Right hindlimb (tissue), 1 donor: ENCODE measurements around the gene ZNF423.

Experiments
- DNase-seq: peaks from one replicate; pipeline ENCODE4 v3.0.0-alpha.2; 2018

Gene ZNF423

DNA sequence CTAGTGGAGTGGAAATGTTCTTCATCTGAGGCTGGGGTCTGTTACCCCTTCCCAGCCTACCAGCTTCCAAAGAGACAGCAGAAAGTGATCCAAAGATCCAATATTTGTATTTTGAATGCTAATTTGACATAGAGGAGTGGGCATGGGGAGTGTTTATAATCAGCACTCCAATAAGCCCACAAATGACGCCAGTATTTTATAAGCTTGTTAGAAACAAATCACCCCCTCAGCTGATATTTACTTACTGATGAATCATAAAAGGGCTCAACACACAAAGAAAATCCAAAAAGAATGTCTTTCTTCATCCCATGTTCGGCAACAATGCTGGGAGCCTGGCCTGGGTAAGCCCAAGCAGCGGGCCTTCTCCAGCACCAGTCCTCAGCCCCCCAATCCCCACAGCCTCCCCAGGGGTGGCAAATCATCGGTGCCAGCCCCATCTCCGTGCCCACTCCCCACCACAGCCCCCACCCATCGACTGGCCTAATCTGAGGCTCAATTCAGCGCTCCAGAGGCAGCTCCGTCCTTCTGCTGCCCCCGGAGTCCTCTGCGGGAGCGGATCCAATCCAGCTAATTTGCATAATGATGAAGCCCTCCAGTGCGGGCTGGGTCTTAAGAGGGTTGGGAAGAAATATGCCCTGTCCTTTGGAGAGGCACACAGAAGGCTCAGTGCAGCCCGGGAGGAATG, 312.8 kb downstream of the ZNF423 start:
- DNase-seq, result no peak

DNA sequence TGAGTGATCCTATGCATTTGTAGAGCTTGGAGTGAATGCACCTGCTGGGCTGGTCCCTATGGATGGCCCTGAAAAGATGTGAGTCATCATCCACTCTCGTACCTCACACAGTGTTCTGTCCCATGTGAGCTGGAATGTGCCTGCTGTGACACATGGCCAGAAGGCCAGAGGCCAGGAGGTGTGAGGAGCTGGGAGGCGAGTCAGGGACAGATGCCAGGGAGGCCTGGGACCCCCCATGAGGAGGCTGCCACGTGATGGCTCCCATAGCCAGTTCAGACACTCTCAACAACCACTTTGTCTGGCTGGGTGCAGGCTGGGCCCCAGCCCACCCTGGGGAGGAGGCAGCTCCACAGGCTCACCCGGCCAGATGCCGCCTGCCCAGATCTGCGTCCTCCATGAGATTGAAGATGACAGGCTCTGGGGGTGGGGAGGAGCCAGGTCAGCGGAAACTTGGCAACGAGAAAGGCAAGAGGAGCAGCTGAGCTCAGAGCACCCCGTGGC, 313.5 kb downstream of the ZNF423 start:
- DNase-seq, result no peak

DNA sequence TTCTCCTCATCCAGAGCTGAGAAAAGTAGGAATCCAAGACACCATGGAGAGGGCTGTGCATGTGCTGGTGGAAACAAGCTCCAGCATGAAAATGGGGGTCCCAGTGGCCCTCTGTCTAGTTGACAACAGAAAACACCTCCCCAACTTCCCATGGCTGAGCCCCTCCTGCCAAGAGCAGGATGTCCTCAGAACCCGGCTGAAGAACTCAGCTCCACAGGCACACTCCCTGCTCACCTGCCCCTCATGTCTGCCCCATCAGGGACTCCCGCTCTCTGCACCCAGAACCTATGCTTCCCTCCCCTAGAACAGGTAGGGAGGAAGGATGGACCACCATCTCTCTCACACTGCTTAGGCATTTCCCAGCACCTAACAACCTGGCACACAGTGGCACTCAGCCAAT, 315.1 kb downstream of the ZNF423 start:
- DNase-seq, result no peak

DNA sequence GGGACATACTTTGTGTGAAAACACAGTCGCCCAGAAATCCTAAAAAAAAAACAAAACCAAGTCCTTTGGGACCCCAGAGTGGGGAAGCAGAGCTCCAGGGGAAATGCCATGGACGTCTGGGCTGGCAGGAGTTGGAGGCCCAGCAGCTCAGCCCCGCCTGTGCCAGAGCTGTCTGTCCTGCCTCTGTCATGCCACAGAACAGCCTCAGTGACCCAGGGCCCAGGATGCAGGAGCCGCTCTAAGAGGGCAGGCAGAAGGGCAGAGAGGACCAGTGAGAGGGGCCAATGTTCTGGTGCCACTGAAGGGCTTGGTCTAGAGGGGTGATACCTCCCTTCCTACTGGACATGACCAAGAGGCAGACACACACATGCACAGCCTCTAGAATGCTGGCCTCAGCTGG, 316.2 kb downstream of the ZNF423 start:
- DNase-seq, result no peak

DNA sequence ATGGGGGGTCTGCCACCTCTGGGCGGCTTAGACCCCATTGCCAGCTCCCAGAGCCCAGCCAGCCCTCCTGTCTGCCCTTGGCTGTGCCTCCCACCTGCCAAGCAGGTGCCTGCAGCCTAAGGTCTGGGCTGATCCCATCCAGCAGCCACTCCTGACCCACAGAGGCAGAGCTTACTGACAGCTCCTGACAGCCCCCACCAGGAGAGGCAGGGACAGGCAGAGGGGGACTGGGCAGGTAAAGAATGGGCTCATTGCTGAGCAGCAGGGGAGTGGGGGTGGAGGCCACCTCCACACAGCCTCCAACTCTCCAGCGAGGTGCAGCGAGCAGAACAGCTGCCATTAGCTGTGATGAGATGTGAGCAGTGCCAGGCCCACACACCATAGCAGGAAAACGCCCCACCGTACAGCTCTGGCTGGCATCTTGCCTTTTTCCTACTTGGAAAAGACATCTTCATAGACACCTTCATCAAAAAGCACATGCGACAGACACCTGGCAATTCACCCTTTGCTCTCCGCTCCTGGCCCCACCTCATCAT, 317.9 kb downstream of the ZNF423 start:
- no peak for DNase-seq

DNA sequence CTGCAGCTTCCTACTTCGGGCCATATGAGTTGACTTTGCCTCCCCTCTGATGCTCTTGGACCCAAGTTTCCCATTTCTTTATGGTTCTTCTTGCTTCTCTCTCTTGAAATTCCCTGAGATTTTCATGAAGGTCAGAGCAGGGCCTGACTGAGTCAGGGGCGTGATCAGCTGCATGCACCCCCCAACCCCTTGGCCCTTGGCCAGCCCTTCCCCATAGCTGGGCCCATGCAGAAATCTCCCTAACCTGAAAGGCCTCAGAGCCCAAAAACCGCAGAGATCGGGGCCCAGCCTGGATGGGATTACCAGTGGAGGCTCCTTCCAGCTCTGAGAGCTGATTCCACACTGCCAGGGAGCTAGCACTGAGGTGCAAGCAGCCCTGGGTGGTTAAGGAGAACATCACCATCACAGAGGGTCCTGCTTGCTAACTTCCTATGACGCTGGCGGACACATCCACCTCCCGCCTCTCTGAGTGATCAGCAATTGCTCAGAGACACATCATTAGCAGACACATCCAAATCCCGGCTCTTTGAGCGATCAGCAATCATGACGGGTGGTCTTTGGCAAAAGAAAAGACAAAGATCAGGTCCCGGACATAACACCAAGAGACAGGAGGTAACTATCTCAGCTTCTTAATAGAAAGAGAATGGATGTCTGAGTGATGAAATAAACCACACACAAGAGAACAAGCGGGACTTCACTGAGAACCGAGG, 320.9 kb downstream of the ZNF423 start:
- no peak for DNase-seq

DNA sequence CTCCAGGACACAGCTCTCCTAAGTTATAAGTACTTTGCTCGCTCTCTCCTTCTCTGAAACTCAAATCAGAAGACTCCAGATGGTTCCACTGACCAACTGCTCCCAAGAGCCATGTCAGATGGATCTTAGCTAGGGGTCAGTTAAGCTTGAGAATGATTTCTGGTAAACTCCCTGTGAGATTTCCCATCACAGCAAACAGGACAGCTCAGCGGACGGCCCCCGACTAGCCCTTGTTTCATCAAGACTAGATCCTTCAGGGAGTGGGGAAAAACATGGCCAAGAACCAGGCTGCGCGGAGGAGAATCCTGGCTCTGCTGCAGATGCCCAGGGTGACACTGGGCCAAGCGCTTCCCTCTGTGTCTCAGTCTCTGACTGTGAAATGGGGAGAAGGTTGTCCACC, 322.5 kb downstream of the ZNF423 start:
- no peak for DNase-seq

DNA sequence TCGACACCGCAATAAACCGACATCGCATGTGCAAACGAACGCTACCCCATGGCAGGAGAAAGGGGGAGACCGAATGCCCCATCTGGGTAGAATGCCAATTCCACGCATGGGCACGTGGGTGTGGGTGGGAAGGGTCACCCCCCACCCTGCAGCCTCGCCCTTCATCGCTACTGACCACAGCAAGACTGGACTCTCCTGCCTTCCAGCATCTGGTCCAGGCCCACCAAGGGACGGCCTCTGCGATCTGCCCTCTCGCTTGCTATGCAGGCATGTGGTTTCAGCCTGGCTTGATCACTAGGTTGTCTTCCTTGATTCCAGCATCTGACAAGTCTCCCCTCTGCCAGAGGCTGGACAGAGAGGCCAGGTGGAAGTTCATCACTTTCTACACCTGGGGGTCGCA, 323.0 kb downstream of the ZNF423 start:
- DNase-seq, result no peak

DNA sequence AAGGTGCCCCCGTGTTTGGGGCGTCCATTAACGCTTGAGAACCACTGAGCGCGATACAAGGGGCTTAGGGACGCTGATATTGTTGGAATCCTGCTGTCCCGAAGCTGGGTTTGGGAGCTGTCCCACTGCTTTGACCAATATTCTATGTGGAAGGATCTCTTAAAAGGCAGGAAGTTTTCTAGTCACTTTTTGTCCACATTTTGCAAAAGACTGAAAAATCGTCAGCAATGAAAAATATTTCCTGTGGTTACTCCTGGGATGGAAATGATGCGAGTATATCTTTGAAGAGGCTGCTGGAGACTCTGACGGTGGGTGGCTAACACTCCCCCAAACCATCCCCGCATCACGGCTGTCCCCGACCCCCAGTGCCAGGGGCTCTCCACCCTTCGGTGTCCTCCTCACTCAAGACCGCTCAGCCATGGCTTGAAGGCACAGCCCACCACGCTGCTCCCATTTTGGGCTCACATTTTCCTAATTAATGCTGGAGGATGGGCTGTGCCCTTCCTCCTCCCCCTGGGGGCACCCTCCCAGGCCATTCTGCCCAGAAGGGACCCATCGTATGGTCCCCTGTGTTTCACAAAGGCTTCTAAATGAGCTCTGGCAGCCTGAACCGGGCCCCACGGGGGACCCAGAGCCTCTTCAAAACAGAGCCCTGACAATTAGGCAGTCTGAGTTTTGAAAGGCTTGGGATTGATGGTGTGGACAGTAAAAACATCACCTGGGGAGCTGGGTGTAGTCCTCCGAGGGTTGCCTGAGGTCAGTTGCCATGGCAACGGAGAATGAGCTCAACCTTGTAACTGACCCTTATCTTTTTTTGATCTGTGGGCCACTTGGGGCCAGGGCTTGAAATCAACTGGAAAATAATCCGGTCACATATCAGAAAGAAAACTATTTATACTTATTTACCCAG, 323.7 kb downstream of the ZNF423 start:
- no peak for DNase-seq

DNA sequence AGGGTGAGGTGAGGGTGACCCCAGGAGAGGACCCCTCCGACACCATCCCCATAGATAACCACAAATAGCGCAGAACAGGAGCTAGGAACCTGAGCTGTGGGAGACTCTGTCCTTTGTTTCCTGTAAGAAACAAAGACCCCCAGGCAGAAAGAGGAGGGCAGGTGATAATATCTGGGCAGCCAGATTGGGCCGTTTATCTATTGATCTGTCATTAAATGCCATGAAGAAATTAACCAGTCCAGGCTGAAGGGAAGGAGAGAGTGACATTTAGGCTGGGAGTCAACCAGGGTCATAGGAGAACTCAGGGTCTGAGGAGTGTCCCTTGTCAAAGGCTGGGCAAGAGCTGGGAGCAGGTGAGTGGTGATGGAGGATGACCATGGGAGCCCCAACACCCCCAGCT, 324.5 kb downstream of the ZNF423 start:
- DNase-seq, result no peak

DNA sequence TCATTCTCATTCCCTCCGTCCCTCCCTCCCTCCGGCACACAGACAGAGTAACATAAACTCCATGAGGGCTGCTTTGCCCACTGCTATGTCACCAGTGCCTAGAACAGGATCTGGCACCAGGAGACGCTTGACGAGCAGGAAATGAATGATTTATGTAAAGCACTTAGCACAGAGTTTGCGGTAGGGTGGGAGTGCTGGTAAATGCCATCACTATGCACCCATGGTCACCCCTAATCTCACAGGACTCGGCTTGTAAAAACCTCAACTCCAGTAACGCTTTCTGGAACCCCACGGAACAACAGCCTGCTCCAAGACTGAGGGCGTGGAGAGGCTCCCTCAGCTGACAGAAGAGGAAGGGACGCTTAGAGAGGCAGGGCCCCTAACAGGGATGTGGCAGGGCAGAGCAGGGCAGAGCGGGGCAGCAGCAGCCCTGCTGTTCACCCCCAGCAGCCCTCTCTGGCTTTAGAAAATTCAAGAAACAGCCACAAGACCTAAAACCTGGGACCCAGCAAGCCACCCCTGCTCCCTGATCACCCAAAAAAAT, 325.4 kb downstream of the ZNF423 start:
- no peak for DNase-seq

DNA sequence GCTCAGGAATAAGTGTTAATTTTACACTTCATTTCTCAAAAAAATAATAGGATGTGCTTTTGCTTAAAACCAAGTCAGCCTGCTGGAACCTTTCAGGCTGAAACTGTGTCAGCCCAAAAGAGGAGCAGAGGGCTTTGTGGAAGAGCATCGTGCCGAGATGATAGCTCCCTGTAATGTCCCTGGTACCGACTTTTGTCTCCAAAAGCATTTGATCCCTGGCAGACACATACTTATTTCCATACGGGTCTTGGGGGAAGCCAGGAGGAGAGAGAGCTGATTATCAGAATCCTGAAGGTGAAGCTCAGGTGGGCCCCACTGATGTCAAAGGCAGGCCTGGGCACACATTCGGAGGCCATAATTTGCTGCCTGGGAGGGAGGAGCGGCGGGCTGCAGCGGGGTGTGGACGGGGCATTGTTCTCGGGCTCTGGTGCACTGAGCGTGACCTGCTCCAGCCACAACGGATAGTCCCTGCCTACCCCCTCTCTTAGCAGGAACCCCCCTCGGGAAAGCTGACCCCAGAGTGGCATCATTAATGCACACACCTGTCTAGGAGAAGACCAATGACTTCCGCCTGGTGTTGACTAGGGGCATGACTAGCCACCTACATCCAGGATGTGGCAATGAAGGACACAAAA, 326.4 kb downstream of the ZNF423 start:
- DNase-seq, result no peak

DNA sequence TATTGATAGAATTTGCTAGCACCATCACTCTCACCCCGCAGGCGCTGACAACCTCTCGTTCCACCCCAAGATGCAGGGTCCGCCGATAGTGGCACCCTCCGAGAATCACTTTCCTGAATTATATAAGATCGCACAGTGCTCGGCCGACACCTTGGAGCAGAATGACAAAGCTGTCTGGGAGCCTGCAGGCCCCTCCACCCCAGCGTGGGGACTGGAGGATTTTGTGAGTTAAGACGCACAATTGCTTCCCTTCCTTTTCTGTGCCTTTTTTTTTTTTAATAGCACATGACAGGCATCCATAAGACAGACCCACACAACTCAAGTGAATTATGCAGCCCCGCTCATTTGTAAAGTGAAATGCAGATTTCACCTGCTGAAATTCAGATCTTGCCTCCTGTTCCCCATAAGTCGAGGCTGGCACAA, 327.0 kb downstream of the ZNF423 start:
- no peak for DNase-seq

DNA sequence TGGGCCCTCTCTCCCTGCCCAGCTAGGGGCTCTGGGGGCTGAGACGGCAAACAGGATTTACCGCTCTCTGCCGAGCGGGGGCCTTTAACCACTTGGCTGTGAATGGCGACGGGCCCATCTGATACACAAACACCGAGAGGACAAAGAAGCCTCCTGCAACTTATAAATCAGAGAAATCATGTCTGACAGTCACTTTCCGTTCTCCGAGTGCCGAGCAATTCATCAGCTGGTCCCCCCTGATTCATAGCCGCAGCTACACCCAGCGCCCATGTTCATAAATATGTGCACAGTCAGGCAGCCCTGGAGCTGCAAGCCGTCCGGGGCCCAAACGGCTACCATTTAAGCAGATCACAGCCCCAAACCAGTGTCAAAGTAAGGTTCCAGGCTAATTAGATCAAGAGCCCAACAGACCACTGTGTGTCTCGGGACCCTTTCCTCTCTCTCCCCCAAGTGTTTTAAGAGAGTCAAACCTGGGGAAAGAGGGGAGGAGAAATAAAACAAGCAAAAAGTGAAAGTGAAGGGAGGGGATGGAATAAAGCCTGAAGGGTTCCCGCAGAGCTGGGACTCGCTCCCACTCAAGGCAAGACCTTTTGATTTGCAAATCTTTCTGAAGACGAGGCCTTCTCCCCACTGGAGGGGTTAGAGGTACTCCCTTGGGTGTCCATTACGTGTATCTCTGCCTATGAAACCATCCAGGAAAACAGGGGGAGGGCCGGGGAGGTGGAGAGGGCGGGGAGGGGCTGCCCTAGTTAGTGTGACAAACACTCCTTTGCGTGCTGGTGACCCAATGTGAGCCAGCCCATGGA, 327.6 kb downstream of the ZNF423 start:
- DNase-seq, result peak; percentile 53

DNA sequence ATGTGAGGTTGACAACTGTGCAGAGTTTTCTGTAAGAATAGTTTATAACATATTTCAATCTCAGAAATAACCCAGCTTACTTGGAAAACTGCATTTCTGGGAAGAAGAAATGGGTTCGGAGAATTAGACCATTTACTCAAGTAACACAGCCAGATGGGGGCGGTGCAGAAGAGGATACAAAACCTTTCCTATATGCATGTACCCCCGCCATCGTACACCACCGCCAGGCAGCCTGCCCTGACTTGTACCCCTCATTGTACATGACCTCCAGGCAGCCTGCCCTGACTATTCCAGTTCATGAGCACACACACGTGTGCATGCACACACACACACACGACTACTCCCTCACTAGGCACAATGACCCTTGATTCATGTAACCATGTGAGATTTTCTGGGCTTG, 328.3 kb downstream of the ZNF423 start:
- DNase-seq, result no peak

DNA sequence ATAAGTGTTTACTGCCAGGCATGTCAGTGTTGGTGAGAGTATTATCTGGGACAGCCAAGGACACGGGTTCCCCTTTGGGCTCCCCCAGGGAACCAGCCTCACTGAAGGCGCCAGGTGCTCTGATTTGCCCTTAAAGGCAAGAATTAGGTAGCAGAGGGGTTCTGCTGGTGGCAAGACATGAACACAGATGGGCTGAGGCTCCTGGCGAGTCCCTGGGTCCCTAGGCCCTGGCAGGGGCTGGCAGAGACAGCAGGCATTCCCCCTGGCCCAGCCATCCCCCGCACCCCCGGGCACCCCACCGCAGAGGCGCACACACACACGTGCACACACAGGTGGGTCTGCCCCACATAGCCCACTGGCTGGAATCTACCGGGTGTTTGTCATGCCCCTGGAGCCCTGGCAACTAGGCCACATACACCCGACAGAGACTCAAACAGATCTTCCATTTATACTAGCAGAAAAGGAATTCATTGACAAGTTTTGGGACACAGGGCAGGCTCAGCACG, 329.0 kb downstream of the ZNF423 start:
- DNase-seq, result no peak

DNA sequence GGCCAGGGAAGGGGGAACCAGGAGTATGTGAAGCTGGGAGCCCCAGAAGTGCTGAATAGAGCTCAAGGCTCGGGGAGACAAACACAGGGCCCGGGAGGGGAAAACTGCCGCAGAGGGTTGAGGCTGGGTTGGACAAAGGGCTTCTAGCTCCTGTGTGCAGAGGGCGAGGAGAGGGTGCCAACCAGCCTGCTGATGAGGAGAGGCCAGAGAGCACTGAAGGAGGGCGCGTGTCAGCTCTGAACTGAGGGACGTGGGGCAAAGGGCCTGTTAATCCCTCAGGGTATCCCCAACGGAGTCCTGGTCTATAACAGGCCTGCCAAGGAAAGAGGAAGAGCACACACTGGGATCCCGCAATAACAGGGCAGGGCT, 331.0 kb downstream of the ZNF423 start:
- DNase-seq, result no peak

DNA sequence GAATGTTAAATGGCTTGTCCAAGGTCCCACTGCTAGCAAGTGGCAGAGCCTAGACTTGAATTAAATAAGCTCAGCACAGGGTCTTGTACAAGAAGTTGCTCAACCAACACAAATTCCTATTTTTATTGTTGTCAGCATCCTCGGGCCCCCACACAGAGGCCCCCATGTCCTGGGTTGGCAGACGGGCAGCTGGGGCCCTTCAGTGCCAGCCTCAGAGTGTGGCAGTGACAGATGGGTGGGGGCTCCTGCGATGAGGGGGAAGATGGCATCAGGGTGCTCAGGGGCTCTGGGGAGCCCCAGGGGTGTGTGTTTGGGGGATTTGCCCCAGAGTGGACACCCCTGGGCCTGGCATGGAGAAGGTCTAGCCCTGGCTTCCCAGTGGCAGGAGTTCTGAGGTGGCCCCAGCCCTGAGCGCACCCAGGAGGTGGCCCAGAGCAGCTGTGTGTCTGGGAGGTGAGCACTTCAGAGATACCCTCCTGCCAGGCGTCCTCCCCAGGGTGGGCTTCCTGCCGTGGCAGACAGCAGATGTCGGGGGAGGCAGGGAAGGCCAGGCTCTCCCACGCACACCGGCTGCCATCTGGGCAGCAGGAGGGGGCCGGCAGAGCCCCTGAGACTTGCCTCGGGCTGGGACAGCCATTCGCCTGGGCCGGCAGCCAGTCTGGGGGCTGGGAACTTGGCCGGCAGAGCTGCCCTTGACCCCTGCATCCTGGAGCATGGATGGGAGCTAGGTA, 331.5 kb downstream of the ZNF423 start:
- no peak for DNase-seq

DNA sequence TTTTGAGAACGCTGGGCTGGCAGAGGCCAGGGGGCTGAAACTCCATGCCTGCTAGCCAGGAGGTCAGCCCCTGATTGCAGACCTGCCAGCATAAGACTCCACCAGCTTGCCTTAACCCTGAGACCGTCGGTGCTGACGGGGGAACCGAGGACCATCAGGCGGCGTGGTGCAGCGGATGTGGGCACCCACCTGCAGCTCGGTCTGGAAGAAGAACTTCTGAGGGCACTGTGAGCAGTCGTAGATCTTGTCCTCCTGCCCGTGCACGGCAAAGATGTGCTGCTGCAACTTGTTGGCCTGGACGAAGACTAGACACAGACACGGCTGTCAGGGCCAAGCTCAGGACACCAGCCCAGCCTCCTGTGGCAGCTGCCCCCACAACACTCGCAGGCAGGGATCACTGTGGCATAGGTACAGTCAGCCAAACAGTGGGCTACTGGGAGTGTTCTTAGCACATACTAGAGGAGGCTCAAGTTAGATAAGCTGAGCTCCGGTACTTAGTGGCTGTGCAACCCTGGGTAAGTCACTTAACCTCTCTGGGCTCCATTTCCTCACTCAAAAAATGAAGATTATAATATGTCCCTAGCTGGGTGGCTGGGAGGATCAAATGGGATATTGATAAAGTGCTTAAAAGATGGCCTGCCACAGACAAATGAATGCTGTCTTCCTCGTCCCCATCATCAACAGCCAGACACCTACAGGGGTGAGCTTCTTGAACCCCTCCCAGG, 332.3 kb downstream of the ZNF423 start:
- DNase-seq, result no peak

DNA sequence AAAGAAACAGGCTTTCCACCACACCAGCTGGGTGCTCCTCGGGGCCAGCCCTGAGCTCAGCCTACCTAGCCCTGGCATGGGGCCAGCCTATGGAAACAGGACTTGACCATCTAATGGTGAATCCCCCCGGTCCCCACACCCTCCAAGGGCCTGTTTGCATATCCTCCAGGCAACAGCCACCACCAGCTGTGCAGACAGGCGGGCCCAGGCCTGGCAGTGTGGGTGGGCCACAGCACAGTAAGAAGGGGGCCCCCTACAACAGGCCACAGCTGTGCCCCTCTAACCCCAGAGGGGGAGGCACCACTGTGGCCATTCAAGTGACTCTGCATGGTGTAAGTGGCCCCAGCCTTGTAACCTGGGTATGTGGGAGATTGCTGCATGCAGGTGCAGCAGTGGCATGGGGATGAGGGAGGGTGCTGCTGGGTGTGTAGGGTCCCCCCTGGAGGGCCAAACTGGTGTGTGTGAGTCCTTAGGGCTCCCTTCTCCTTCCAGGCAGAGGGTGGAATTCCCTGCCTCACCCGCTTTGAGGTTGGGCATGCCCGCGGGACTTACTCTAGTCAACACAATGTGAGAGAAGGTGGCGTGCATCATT, 334.1 kb downstream of the ZNF423 start:
- DNase-seq, result no peak
